IMR-90 (cell line): ENCODE measurements around the gene PLCG2. TPM values are rescaled to one million over a fixed set of nuclear protein-coding genes. Genes with fewer than 3 reads are reported as not detected.

Source experiments
- ATAC-seq: fragments of 200-7000 bp; cut with Tn5 transposase; 2 replicates; pipeline ENCODE4 v1.9.1; 2020; ENCODE audit warnings: low read depth, mild to moderate bottlenecking, moderate library complexity
- BruUV-seq: library from RNA; stranded (reverse); fragments of 400-500 nt; replicated peaks from 2 replicates; lab custom pipeline; 2021; lab: Mats Ljungman, UMichigan
- CTCF ChIA-PET: fragments of 300-600 bp; formaldehyde crosslinking; extraction: SDS; loops from one replicate; lab custom pipeline; 2021; ENCODE audit warnings: antibody characterized with exemption; lab: Yijun Ruan, JAX
- POLR2A ChIA-PET: fragments of 300-600 bp; sonication (Branson Sonifier 250); formaldehyde crosslinking; loops from one replicate; lab custom pipeline; 2022; ENCODE audit warnings: antibody characterized with exemption; ENCODE audit not compliant: unreplicated experiment; lab: Charles Lee
- DNase-seq: peaks from one replicate; pipeline ENCODE4 v3.0.0; 2013
- H2AFZ ChIP-seq: replicated peaks from 2 replicates; pipeline ENCODE3; 2013; ENCODE audit warnings: low read length, mild to moderate bottlenecking; ENCODE audit not compliant: poor library complexity
- H2AK5ac ChIP-seq: 2 replicates; pipeline ENCODE4 v1.6.1; 2013; ENCODE audit warnings: low read depth, low read length, inconsistent platforms
- H2AK9ac ChIP-seq: replicated peaks from 2 replicates; pipeline ENCODE3; 2013; ENCODE audit warnings: mild to moderate bottlenecking, low read depth, low read length, moderate library complexity; ENCODE audit not compliant: poor library complexity
- H2BK120ac ChIP-seq: 2 replicates; pipeline ENCODE4 v1.6.1; 2013; ENCODE audit warnings: low read depth, low read length, inconsistent platforms
- H2BK15ac ChIP-seq: 3 replicates; pipeline ENCODE4 v1.6.1; 2013; ENCODE audit warnings: low read depth, low read length, inconsistent platforms
- H2BK20ac ChIP-seq: 2 replicates; pipeline ENCODE4 v1.6.1; 2013; ENCODE audit warnings: low read depth, mild to moderate bottlenecking, inconsistent platforms, low read length, moderate library complexity
- H2BK5ac ChIP-seq: 2 replicates; pipeline ENCODE4 v1.6.1; 2013; ENCODE audit warnings: mild to moderate bottlenecking, low read depth, low read length, inconsistent platforms; ENCODE audit not compliant: poor library complexity, severe bottlenecking
- H3K14ac ChIP-seq: replicated peaks from 2 replicates; pipeline ENCODE4 v1.6.1; 2013; ENCODE audit warnings: low read depth, low read length, inconsistent platforms
- H3K18ac ChIP-seq: 2 replicates; pipeline ENCODE4 v1.6.1; 2013; ENCODE audit warnings: low read depth, low read length, control low read depth
- H3K23ac ChIP-seq: 2 replicates; pipeline ENCODE4 v1.6.1; 2013; ENCODE audit warnings: low read depth, low read length, inconsistent platforms
- H3K27ac ChIP-seq: 2 replicates; pipeline ENCODE4 v1.5.1; 2013; ENCODE audit warnings: mild to moderate bottlenecking, control low read depth, low read length; ENCODE audit not compliant: insufficient read depth
- H3K27me3 ChIP-seq: 2 replicates; pipeline ENCODE4 v1.6.1; 2013; ENCODE audit warnings: low read length; ENCODE audit not compliant: control insufficient read depth, insufficient read depth
- H3K36me3 ChIP-seq: 2 replicates; pipeline ENCODE4 v1.6.1; 2013; ENCODE audit warnings: low read length, mixed read lengths; ENCODE audit not compliant: control insufficient read depth, insufficient read depth
- H3K4ac ChIP-seq: 2 replicates; pipeline ENCODE4 v1.6.1; 2013; ENCODE audit warnings: low read depth, low read length, inconsistent platforms
- H3K4me1 ChIP-seq: 2 replicates; pipeline ENCODE4 v1.6.1; 2013; ENCODE audit warnings: low read length, mixed read lengths; ENCODE audit not compliant: control insufficient read depth, insufficient read depth
- H3K4me2 ChIP-seq: 2 replicates; pipeline ENCODE4 v1.6.1; 2013; ENCODE audit warnings: low read depth, mild to moderate bottlenecking, control low read depth, low read length, moderate library complexity
- H3K4me3 ChIP-seq: 2 replicates; pipeline ENCODE4 v1.5.1; 2013; ENCODE audit warnings: low read depth, mild to moderate bottlenecking, control low read depth, low read length, moderate library complexity; ENCODE audit not compliant: insufficient read depth
- H3K56ac ChIP-seq: 2 replicates; pipeline ENCODE4 v1.6.1; 2013; ENCODE audit warnings: low read length, inconsistent platforms; ENCODE audit not compliant: insufficient read depth; ENCODE audit errors: extremely low read depth
- H3K79me1 ChIP-seq, 2 experiments: 2 replicates each; pipeline ENCODE4 v1.6.1; 2013; ENCODE audit warnings: low read length in 2 of 2, inconsistent platforms in 1 of 2, low read depth in 1 of 2
- H3K9ac ChIP-seq: 2 replicates; pipeline ENCODE4 v1.6.1; 2013; ENCODE audit warnings: low read depth, low read length, control low read depth
- H3K9me1 ChIP-seq: 2 replicates; pipeline ENCODE4 v1.6.1; 2013; ENCODE audit warnings: low read length, inconsistent platforms; ENCODE audit not compliant: insufficient read depth
- H3K9me3 ChIP-seq: 2 replicates; pipeline ENCODE4 v1.6.1; 2013; ENCODE audit warnings: low read length; ENCODE audit not compliant: control insufficient read depth, insufficient read depth
- H4K20me1 ChIP-seq: 2 replicates; pipeline ENCODE4 v1.6.1; 2013; ENCODE audit warnings: low read length, inconsistent platforms; ENCODE audit not compliant: insufficient read depth
- H4K5ac ChIP-seq: 2 replicates; pipeline ENCODE4 v1.6.1; 2013; ENCODE audit warnings: mild to moderate bottlenecking, low read depth, low read length, control low read depth
- H4K8ac ChIP-seq, 2 experiments: 2 replicates each; pipeline ENCODE4 v1.6.1; 2013; ENCODE audit warnings: low read depth in 2 of 2, low read length in 2 of 2, control low read depth in 1 of 2, inconsistent platforms in 1 of 2
- H4K91ac ChIP-seq: 2 replicates; pipeline ENCODE4 v1.6.1; 2013; ENCODE audit warnings: low read depth, low read length, inconsistent platforms; ENCODE audit not compliant: insufficient read depth
- CHD1 ChIP-seq: IDR thresholded peaks from 2 replicates; pipeline ENCODE4 v1.6.1; 2012; ENCODE audit warnings: low read depth, low read length, improper control_type of control experiment
- MAFK ChIP-seq: IDR thresholded peaks from 2 replicates; pipeline ENCODE4 v1.6.1; 2012; ENCODE audit warnings: low read depth, low read length, improper control_type of control experiment
- WGBS, 2 experiments: methylation state at CpG; one replicate each; pipeline versions ENCODE4 v1.1.5 to v1.1.7; 2013; ENCODE audit warnings: missing lambda C conversion rate in 2 of 2; ENCODE audit not compliant: insufficient read length in 1 of 2; ENCODE audit errors: extremely low coverage in 2 of 2; 5-methylcytosine and 5-hydroxymethylcytosine counted together
- dilution Hi-C: fragments of 300-500 bp; cut with HindIII; formaldehyde crosslinking; loops from one replicate; pipeline ENCODE4 v1.14.3; 2018; ENCODE audit warnings: low sequenced_read_pairs; ENCODE audit not compliant: unreplicated experiment
- in situ Hi-C: fragments of 300-500 bp; cut with MboI; formaldehyde crosslinking; loops from 3 replicates; pipeline ENCODE4 v1.14.3; 2019; ENCODE audit warnings: low sequenced_read_pairs, inconsistent platforms, mixed read lengths
- intact Hi-C: fragments of 100-400 bp; cut with micrococcal nuclease; formaldehyde crosslinking; loops from 2 replicates; pipeline ENCODE4 v1.10.0; 2022
- polyA plus RNA-seq, 3 experiments: library from polyadenylated mRNA; depleted of rRNA; stranded (reverse); fragments of >200 nt; gene quantifications; 2 replicates each; pipeline ENCODE4 v1.2.3, GENCODE V29; 2012; ENCODE audit warnings: low replicate concordance in 1 of 3
- total RNA-seq: library from RNA; depleted of rRNA; stranded (reverse); fragments of >200 nt; gene quantifications from 2 replicates; pipeline ENCODE4 v1.2.3, GENCODE V29; 2012

Gene PLCG2
- total and polyA plus RNA-seq, 2 of the 4 experiments (the other 2 are of a cell fraction), result 0.14 to 0.18 TPM

DNA sequence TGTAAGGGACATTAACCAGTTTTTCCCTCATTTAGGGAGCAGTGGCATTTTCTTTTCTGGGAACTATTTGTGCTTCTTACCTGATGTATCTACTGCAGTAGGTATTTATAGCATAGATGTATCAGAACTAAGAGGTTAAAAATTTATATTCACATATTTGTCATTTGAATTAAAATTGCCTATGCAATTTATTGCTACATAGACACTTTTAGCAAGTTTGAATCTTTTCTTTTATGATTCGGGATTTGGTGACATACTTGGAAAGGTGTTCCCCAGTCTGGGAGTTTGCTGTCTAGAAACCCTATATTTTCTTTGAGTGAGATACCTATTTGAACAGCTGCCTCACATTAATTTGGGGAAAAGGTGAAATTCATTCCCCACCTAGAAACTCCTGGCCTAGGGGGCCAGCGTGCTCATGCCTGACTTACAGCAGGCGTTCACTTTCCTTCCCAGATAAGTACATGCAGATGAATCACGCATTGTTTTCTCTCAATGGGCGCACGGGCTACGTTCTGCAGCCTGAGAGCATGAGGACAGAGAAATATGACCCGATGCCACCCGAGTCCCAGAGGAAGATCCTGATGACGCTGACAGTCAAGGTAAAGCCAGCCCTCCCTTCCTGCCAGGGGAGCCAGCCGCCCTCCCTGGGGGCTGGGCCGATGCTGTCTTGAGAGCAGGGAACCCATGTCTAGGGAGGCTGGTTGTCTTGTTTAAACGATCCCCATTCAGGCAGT is 158.4 kb downstream of the PLCG2 start:
- CTCF ChIA-PET, result no interaction called here
- Histone ChIP-seq H4K8ac (no peak overlapping the region), H2BK20ac (no peak overlapping the region), H3K4me3 (no peak overlapping the region), H3K18ac (no peak overlapping the region), H3K79me1 (no peaks in the 10 kb centered on the region), H2AK5ac (no peak overlapping the region), H3K4me1 (peaks cover 3% of the 10 kb centered on the region), H2BK15ac (no peak overlapping the region), H3K56ac (no peak overlapping the region), H2AFZ (no peak overlapping the region), H3K27me3 (peaks cover 13% of the 10 kb centered on the region), H3K14ac (no peak overlapping the region), H3K4ac (no peak overlapping the region), H2BK5ac (no peak overlapping the region), H4K20me1 (no peaks in the 10 kb centered on the region), H2BK120ac (no peak overlapping the region), H3K9me1 (no peaks in the 10 kb centered on the region; the same call in 1 of the 2 replicates), H3K9me3 (no peaks in the 10 kb centered on the region), H3K36me3 (no peaks in the 10 kb centered on the region), H3K23ac (no peak overlapping the region), H2AK9ac (no peak overlapping the region), H3K27ac (no peak overlapping the region), H4K5ac (no peak overlapping the region), H3K9ac (no peak overlapping the region), H3K4me2 (no peak overlapping the region), H4K91ac (no peak overlapping the region)
- no peak for TF ChIP-seq CHD1
- peak; percentile 75 for TF ChIP-seq MAFK
- intact Hi-C loops, result no loop called here
- POLR2A ChIA-PET, result no interaction called here
- no CpG with 5 or more reads among the region's 13 CpGs for WGBS, 2 experiments
- dilution Hi-C loops, result no loop called here
- no TSS peak for BruUV-seq
- in situ Hi-C loops, result no loop called here
- DNase-seq (no peak), ATAC-seq (no peak)
